Vagina (tissue), 2 donors: ENCODE data around the gene PEPD. TPM values are rescaled to one million over a fixed set of nuclear protein-coding genes. Genes with fewer than 3 reads are reported as not detected.

Experiments
- DNase-seq, 2 donors: peaks; one replicate each; pipeline ENCODE4 v3.0.0-alpha.2; 2017; ENCODE audit errors: extremely low spot score in 2 of 2
- H3K27ac ChIP-seq: fragments of 200-600 bp; sonication (generic); one replicate; pipeline ENCODE4 v1.5.1; 2019
- H3K27me3 ChIP-seq: fragments of 200-600 bp; sonication (generic); one replicate; pipeline ENCODE4 v1.5.1; 2019
- H3K36me3 ChIP-seq, 2 donors: fragments of 200-600 bp; sonication (generic); one replicate each; pipeline ENCODE4 v1.5.1; 2017 to 2019
- H3K4me1 ChIP-seq: fragments of 200-600 bp; sonication (generic); one replicate; pipeline ENCODE4 v1.5.1; 2019
- H3K4me3 ChIP-seq, 2 donors: fragments of 200-600 bp; sonication (generic); 1 replicate in 1 of 2; 2 replicates in 1 of 2; pipeline ENCODE4 v1.5.1; 2016 to 2019
- H3K9me3 ChIP-seq: fragments of 200-600 bp; sonication (generic); one replicate; pipeline ENCODE4 v1.5.1; 2019
- CTCF ChIP-seq, 3 experiments: fragments of 450-650 bp in 2 of 3; fragments of 200-600 bp in 1 of 3; sonication (generic) in 1 of 3; IDR thresholded peaks; one replicate each; pipeline ENCODE4 v1.5.1; 2017 to 2019; ENCODE audit warnings: antibody characterized with exemption in 3 of 3, mild to moderate bottlenecking in 2 of 3, moderate library complexity in 2 of 3
- POLR2A ChIP-seq, 2 donors: fragments of 450-650 bp; IDR thresholded peaks; one replicate each; pipeline ENCODE4 v1.6.1; 2017; ENCODE audit warnings: antibody characterized with exemption in 2 of 2, mild to moderate bottlenecking in 2 of 2, moderate library complexity in 2 of 2
- POLR2AphosphoS5 ChIP-seq, 2 donors: sonication (generic); formaldehyde crosslinking; IDR thresholded peaks; one replicate each; pipeline ENCODE4 v1.9.0; 2017; ENCODE audit warnings: antibody characterized with exemption in 2 of 2, mild to moderate bottlenecking in 2 of 2, low read depth in 1 of 2; ENCODE audit not compliant: insufficient read depth in 1 of 2
- intact Hi-C: fragments of 100-400 bp; cut with DNase I; formaldehyde crosslinking; loops from one replicate; pipeline ENCODE4 v1.15.1; 2023
- total RNA-seq: library from RNA; depleted of rRNA; stranded (reverse); fragments of >200 nt; gene quantifications from one replicate; pipeline ENCODE4 v1.2.3, GENCODE V29; 2016

Gene PEPD
- total RNA-seq, 1 donor from 2014 or later, result 61.9 TPM

- Histone ChIP-seq H3K4me3 (no peak overlapping the region), H3K4me1 (no peaks in the 10 kb centered on the region), H3K36me3 (no peaks in the 10 kb centered on the region), H3K9me3 (no peaks in the 10 kb centered on the region), H3K27ac (no peak overlapping the region), H3K27me3 (no peaks in the 10 kb centered on the region)
- intact Hi-C loops, result no loop called here
- no peak for TF ChIP-seq POLR2A (IDR thresholded peaks at IDR 0.05)
- no peak for TF ChIP-seq POLR2AphosphoS5 (IDR thresholded peaks at IDR 0.05; ENCODE audit: insufficient read depth in 1 of 2, low read depth in 1 of 2)
- TF ChIP-seq CTCF (IDR thresholded peaks at IDR 0.05), result no peak
- DNase-seq, result no peak
Observed at GRCh38 chr19:33553530-33554310, 32.1 kb upstream of the PEPD start.

DNA sequence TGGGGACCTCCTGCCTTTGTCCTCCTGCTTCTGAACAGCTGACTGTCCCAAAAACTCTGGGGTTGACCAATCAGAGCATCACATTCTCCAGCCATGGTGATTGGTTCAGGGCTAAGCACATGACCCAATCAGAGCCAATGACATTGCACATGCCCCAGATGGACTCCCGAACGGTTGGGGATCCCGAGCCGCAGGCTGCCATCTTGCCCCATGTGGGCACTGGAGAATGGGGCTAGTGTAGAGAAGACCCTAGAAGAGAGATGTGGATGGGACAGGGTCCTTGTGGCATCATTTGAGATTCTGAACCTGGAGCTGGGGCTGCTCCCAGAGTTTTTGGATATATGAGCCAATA is 31.3 kb upstream of the PEPD start:
- Histone ChIP-seq H3K27me3 (no peaks in the 10 kb centered on the region), H3K9me3 (no peaks in the 10 kb centered on the region), H3K4me1 (no peaks in the 10 kb centered on the region), H3K4me3 (no peak overlapping the region), H3K36me3 (no peaks in the 10 kb centered on the region), H3K27ac (no peak overlapping the region)
- DNase-seq, result no peak
- intact Hi-C loops, result no loop called here
- TF ChIP-seq POLR2A (IDR thresholded peaks at IDR 0.05), result no peak
- no peak for TF ChIP-seq CTCF (IDR thresholded peaks at IDR 0.05)
- TF ChIP-seq POLR2AphosphoS5 (IDR thresholded peaks at IDR 0.05; ENCODE audit: insufficient read depth in 1 of 2, low read depth in 1 of 2), result no peak

DNA sequence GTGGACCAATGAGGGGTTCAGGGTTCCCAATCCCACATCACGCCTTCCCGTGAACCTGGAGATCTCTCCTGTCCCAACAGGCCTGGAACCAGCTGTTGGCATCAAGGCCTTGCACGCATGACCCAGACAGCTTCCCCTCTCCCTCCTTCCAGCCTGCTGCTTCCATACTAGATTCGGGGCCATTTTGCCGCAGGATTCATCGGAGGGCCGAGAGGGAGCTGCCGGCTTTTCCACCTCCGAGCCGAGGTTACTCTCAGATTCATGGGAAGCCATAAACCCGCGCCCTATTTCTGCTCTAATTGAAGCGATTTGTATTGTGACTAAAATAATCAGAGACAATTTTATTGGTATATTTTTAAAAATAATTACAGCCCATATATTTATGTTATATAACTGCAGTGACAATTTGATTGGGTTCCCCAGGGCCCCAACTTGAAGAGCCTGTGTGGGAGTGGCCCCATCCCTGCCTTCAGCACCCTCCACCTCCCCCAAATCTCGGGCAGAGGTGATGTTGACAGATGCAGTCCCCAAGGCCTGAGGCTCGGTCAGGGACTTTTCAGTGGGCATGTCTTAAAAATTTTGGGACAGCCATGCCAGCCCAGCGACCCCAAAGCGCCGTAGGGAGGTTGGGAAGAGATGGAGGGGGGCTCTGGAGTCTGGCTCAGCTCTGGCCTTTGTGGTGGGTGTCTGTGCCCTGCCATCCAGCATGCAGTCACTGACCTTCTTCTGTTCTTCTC is 30.8 kb upstream of the PEPD start:
- H3K36me3 ChIP-seq, result no peaks in the 10 kb centered on the region
- H3K27ac ChIP-seq, result no peak overlapping the region
- no peaks in the 10 kb centered on the region for H3K4me1 ChIP-seq
- no peak overlapping the region for H3K4me3 ChIP-seq
- TF ChIP-seq POLR2A (IDR thresholded peaks at IDR 0.05) (no peak), POLR2AphosphoS5 (IDR thresholded peaks at IDR 0.05; ENCODE audit: insufficient read depth in 1 of 2, low read depth in 1 of 2) (no peak), CTCF (IDR thresholded peaks at IDR 0.05) (no peak)
- intact Hi-C loops, result no loop called here
- H3K27me3 ChIP-seq, result no peaks in the 10 kb centered on the region
- H3K9me3 ChIP-seq, result no peaks in the 10 kb centered on the region
- DNase-seq, result no peak

GRCh38 chr19:33551676-33552075 is 30.1 kb upstream of the PEPD start:
- Histone ChIP-seq H3K27me3 (no peaks in the 10 kb centered on the region), H3K36me3 (no peaks in the 10 kb centered on the region), H3K4me3 (no peak overlapping the region), H3K4me1 (no peaks in the 10 kb centered on the region), H3K9me3 (no peaks in the 10 kb centered on the region), H3K27ac (no peak overlapping the region)
- intact Hi-C loops, result no loop called here
- DNase-seq, result no peak
- no peak for TF ChIP-seq POLR2AphosphoS5 (IDR thresholded peaks at IDR 0.05; ENCODE audit: insufficient read depth in 1 of 2, low read depth in 1 of 2)

DNA sequence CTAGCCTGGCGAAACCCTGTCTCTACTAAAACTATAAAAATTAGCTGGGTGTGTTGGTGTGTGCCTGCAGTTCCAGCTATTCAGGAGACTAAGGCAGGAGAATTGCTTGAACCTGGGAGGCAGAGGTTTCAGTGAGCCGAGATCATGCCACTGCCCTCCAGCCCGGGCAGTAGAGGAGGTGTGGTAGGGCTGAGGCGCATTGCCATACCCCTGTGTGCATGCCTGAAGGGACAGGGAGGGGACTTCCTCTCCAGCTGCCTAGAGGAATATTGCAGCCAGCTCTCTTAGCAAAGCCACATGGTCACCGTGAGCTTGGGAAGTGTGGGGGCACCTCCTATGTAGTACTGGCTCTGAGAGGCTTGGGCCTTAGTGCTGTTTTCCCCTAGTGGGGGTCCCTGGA is 29.2 kb upstream of the PEPD start:
- Histone ChIP-seq H3K27me3 (no peaks in the 10 kb centered on the region), H3K9me3 (no peaks in the 10 kb centered on the region), H3K27ac (no peak overlapping the region), H3K4me1 (no peaks in the 10 kb centered on the region), H3K4me3 (no peak overlapping the region), H3K36me3 (no peaks in the 10 kb centered on the region)
- DNase-seq, result no peak
- intact Hi-C loops, result no loop called here
- no peak for TF ChIP-seq POLR2AphosphoS5 (IDR thresholded peaks at IDR 0.05; ENCODE audit: insufficient read depth in 1 of 2, low read depth in 1 of 2)
- TF ChIP-seq POLR2A (IDR thresholded peaks at IDR 0.05), result no peak
- TF ChIP-seq CTCF (IDR thresholded peaks at IDR 0.05), result no peak
